ENCODE results near the gene PLEKHA4.
"Not testable (repeated sequence)": the region's sequence is repeated elsewhere in the genome, so short reads cannot be mapped to it uniquely, and the experiment has no call there.

PLEKHA4 gene

GRCh38 chr19:48856921-48857320 is 11.5 kb downstream of the PLEKHA4 start:
- no peak overlapping the region for H3K27ac Mint-ChIP-seq
- peaks cover 4% of the 10 kb centered on the region for H3K4me1 Mint-ChIP-seq
- no peaks in the 10 kb centered on the region for H3K9me3 Mint-ChIP-seq
- H3K4me3 Mint-ChIP-seq, result no peak overlapping the region
- H3K36me3 Mint-ChIP-seq, result no peaks in the 10 kb centered on the region
- no peaks in the 10 kb centered on the region for H3K27me3 Mint-ChIP-seq

GRCh38 chr19:48854103-48854502 is 14.3 kb downstream of the PLEKHA4 start:
- Mint-ChIP-seq H3K27ac (no peak overlapping the region), H3K36me3 (no peaks in the 10 kb centered on the region), H3K4me1 (peaks cover 2% of the 10 kb centered on the region), H3K27me3 (no peaks in the 10 kb centered on the region), H3K4me3 (no peak overlapping the region), H3K9me3 (no peaks in the 10 kb centered on the region)

- Mint-ChIP-seq H3K4me1 (no peaks in the 10 kb centered on the region), H3K27ac (no peak overlapping the region), H3K36me3 (no peaks in the 10 kb centered on the region), H3K4me3 (no peak overlapping the region), H3K9me3 (no peaks in the 10 kb centered on the region), H3K27me3 (no peaks in the 10 kb centered on the region)
These were observed 14.9 kb downstream of the PLEKHA4 start for GRCh38 chr19:48853483-48853882.

GRCh38 chr19:48852292-48852691 is 16.1 kb downstream of the PLEKHA4 start:
- Mint-ChIP-seq H3K27me3 (no peaks in the 10 kb centered on the region), H3K27ac (no peak overlapping the region), H3K4me1 (no peaks in the 10 kb centered on the region), H3K4me3 (no peak overlapping the region), H3K9me3 (no peaks in the 10 kb centered on the region), H3K36me3 (no peaks in the 10 kb centered on the region)

- H3K36me3 Mint-ChIP-seq, H3K9me3 Mint-ChIP-seq, H3K27me3 Mint-ChIP-seq, H3K4me3 Mint-ChIP-seq, H3K4me1 Mint-ChIP-seq, H3K27ac Mint-ChIP-seq: not testable (repeated sequence)
These were observed 21.8 kb downstream of the PLEKHA4 start for GRCh38 chr19:48846659-48847058.

GRCh38 chr19:48845384-48845783 is 23.0 kb downstream of the PLEKHA4 start:
- Mint-ChIP-seq H3K4me1 (no peaks in the 10 kb centered on the region), H3K4me3 (no peak overlapping the region)

GRCh38 chr19:48844472-48844871 is 23.9 kb downstream of the PLEKHA4 start:
- Mint-ChIP-seq H3K9me3 (no peaks in the 10 kb centered on the region), H3K27me3 (no peaks in the 10 kb centered on the region), H3K4me1 (no peaks in the 10 kb centered on the region), H3K4me3 (no peak overlapping the region), H3K36me3 (no peaks in the 10 kb centered on the region), H3K27ac (no peak overlapping the region)

More at GRCh38 chr19:48845384-48845783, 23.0 kb downstream of the PLEKHA4 start:
- H3K36me3 Mint-ChIP-seq, result no peaks in the 10 kb centered on the region
- no peaks in the 10 kb centered on the region for H3K9me3 Mint-ChIP-seq
- no peaks in the 10 kb centered on the region for H3K27me3 Mint-ChIP-seq
- no peak overlapping the region for H3K27ac Mint-ChIP-seq

GRCh38 chr19:48842789-48843162 is 25.6 kb downstream of the PLEKHA4 start:
- Mint-ChIP-seq H3K4me3 (no peak overlapping the region), H3K36me3 (no peaks in the 10 kb centered on the region), H3K4me1 (no peaks in the 10 kb centered on the region), H3K27me3 (no peaks in the 10 kb centered on the region), H3K27ac (peak overlapping the region; percentile 73), H3K9me3 (no peaks in the 10 kb centered on the region)

- no peak overlapping the region for H3K4me3 Mint-ChIP-seq
These were observed 26.8 kb downstream of the PLEKHA4 start for GRCh38 chr19:48841571-48841970.

GRCh38 chr19:48841047-48841446 is 27.4 kb downstream of the PLEKHA4 start:
- H3K9me3 Mint-ChIP-seq, result no peaks in the 10 kb centered on the region
- no peaks in the 10 kb centered on the region for H3K27me3 Mint-ChIP-seq
- H3K36me3 Mint-ChIP-seq, result no peaks in the 10 kb centered on the region
- no peak overlapping the region for H3K27ac Mint-ChIP-seq
- no peak overlapping the region for H3K4me3 Mint-ChIP-seq
- peaks cover 10% of the 10 kb centered on the region for H3K4me1 Mint-ChIP-seq

More at GRCh38 chr19:48841571-48841970, 26.8 kb downstream of the PLEKHA4 start:
- Mint-ChIP-seq H3K4me1 (peaks cover 6% of the 10 kb centered on the region), H3K27ac (no peak overlapping the region), H3K9me3 (no peaks in the 10 kb centered on the region), H3K27me3 (no peaks in the 10 kb centered on the region), H3K36me3 (no peaks in the 10 kb centered on the region)

GRCh38 chr19:48837687-48838086 is 30.7 kb downstream of the PLEKHA4 start:
- H3K9me3 Mint-ChIP-seq, result no peaks in the 10 kb centered on the region
- H3K36me3 Mint-ChIP-seq, result no peaks in the 10 kb centered on the region
- H3K27ac Mint-ChIP-seq, result no peak overlapping the region
- H3K27me3 Mint-ChIP-seq, result no peaks in the 10 kb centered on the region
- H3K4me1 Mint-ChIP-seq, result peaks cover 21% of the 10 kb centered on the region
- H3K4me3 Mint-ChIP-seq, result no peak overlapping the region

GRCh38 chr19:48837051-48837524 is 31.3 kb downstream of the PLEKHA4 start:
- peaks cover 21% of the 10 kb centered on the region for H3K4me1 Mint-ChIP-seq
- peak overlapping the region; percentile 63 for H3K27ac Mint-ChIP-seq
- H3K9me3 Mint-ChIP-seq, result no peaks in the 10 kb centered on the region
- no peaks in the 10 kb centered on the region for H3K36me3 Mint-ChIP-seq
- H3K27me3 Mint-ChIP-seq, result no peaks in the 10 kb centered on the region
- H3K4me3 Mint-ChIP-seq, result peak overlapping the region; percentile 89

GRCh38 chr19:48836089-48837017 is 32.1 kb downstream of the PLEKHA4 start, which contains the start of gene HSD17B14:
TSS of gene HSD17B14 (minus strand) at chr19:48836491. CDS start at chr19:48836411, 80 bp downstream.
- Mint-ChIP-seq H3K36me3 (no peaks in the 10 kb centered on the region), H3K27me3 (no peaks in the 10 kb centered on the region), H3K27ac (peak within 1 kb of the TSS; percentile 76), H3K9me3 (no peaks in the 10 kb centered on the region), H3K4me1 (peaks cover 21% of the 10 kb centered on the region), H3K4me3 (peak within 1 kb of the TSS; percentile 89)

- Mint-ChIP-seq H3K36me3 (no peaks in the 10 kb centered on the region), H3K9me3 (no peaks in the 10 kb centered on the region), H3K27ac (peak overlapping the region; percentile 51), H3K4me1 (peaks cover 21% of the 10 kb centered on the region), H3K4me3 (peak overlapping the region; percentile 86), H3K27me3 (no peaks in the 10 kb centered on the region)
These were observed 32.7 kb downstream of the PLEKHA4 start for GRCh38 chr19:48835734-48836088.

- Mint-ChIP-seq H3K27me3 (no peaks in the 10 kb centered on the region), H3K4me1 (peaks cover 21% of the 10 kb centered on the region), H3K27ac (no peak overlapping the region), H3K9me3 (no peaks in the 10 kb centered on the region), H3K4me3 (peak overlapping the region; percentile 59), H3K36me3 (no peaks in the 10 kb centered on the region)
These were observed 34.4 kb downstream of the PLEKHA4 start for GRCh38 chr19:48833977-48834376.

GRCh38 chr19:48833049-48833448 is 35.4 kb downstream of the PLEKHA4 start:
- H3K9me3 Mint-ChIP-seq, result no peaks in the 10 kb centered on the region
- H3K4me1 Mint-ChIP-seq, result peaks cover 21% of the 10 kb centered on the region
- H3K4me3 Mint-ChIP-seq, result no peak overlapping the region
- H3K27ac Mint-ChIP-seq, result no peak overlapping the region
- no peaks in the 10 kb centered on the region for H3K36me3 Mint-ChIP-seq
- no peaks in the 10 kb centered on the region for H3K27me3 Mint-ChIP-seq

All from activated naive CD4-positive, alpha-beta T cell treated with anti-CD3 and anti-CD28 coated beads, Interleukin-2, amount 50 U/mL, for 24 hours (primary cell).